Activated naive CD8-positive, alpha-beta T cell treated with anti-CD3 and anti-CD28 coated beads for 36 hours (primary cell): ENCODE data around the gene TUSC1. TPM values are rescaled to one million over a fixed set of nuclear protein-coding genes. Genes with fewer than 3 reads are reported as not detected.
"Not testable (repeated sequence)": the region's sequence is repeated elsewhere in the genome, so short reads cannot be mapped to it uniquely, and the experiment has no call there.

Experiments used
- DNase-seq: peaks from one replicate; pipeline ENCODE4 v3.0.0; 2021
- H3K27ac Mint-ChIP-seq: one replicate; pipeline ENCODE4 v1.8.0; 2022; ENCODE audit warnings: mild to moderate bottlenecking, moderate library complexity, mixed read lengths
- H3K27me3 Mint-ChIP-seq: one replicate; pipeline ENCODE4 v1.8.0; 2022; ENCODE audit warnings: mild to moderate bottlenecking, mixed read lengths
- H3K36me3 Mint-ChIP-seq: one replicate; pipeline ENCODE4 v1.8.0; 2021; ENCODE audit warnings: mild to moderate bottlenecking, mixed read lengths
- H3K4me1 Mint-ChIP-seq: one replicate; pipeline ENCODE4 v1.8.0; 2021; ENCODE audit warnings: mixed read lengths
- H3K4me3 Mint-ChIP-seq: one replicate; pipeline ENCODE4 v1.8.0; 2022; ENCODE audit warnings: mild to moderate bottlenecking, moderate library complexity, mixed read lengths
- H3K9me3 Mint-ChIP-seq: one replicate; pipeline ENCODE4 v1.8.0; 2022; ENCODE audit warnings: mixed read lengths
- total RNA-seq, 2 experiments: library from RNA; stranded (reverse); gene quantifications; one replicate each; pipeline ENCODE4 v1.2.3, GENCODE V29; 2021

Gene TUSC1
- total RNA-seq, 2 experiments from 2014 or later, result 0.10 to 0.14 TPM

DNA sequence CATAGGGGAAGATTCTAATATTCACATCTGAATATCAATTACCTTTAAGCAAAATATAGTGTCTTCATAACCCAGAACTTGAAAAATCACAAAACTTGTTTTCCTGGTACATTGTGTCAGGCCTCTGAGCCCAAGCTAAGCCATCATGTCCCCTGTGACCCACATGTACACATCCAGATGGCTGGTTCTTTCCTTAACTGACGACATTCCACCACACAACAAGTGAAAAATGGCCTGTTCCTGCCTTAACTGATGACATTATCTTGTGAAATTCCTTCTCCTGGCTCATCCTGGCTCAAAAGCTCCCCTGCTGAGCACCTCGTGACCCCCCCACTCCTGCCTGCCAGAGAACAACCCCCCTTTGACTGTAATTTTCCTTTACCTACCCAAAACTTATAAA, 2.4 kb downstream of the TUSC1 start:
- not testable (repeated sequence) for H3K4me3 Mint-ChIP-seq, H3K27ac Mint-ChIP-seq, DNase-seq, H3K4me1 Mint-ChIP-seq, H3K36me3 Mint-ChIP-seq, H3K9me3 Mint-ChIP-seq
- peaks cover 32% of the 10 kb centered on the region for H3K27me3 Mint-ChIP-seq

DNA sequence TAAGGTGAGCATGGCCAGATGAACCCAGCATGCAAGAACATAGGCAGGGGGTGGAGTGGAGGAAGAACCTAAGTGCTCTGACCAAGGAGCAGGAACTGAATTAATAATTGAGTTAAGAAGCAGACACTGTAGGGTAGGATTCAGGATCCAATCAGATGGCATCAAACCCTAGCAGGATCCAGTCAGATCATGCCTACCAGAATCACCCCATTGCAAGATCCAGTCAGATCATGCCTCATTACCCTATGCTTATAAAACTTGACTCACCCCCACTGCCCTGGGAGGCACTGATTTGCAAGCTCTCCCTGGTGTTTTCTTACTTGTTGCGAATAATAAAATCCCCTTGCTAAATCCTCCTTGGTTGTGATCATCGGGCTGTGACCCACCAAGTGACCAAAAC, 19.7 kb downstream of the TUSC1 start:
- Mint-ChIP-seq H3K9me3 (no peaks in the 10 kb centered on the region), H3K4me1 (no peaks in the 10 kb centered on the region), H3K27me3 (no peaks in the 10 kb centered on the region), H3K4me3 (no peak overlapping the region), H3K27ac (no peak overlapping the region), H3K36me3 (no peaks in the 10 kb centered on the region)
- DNase-seq, result no peak

DNA sequence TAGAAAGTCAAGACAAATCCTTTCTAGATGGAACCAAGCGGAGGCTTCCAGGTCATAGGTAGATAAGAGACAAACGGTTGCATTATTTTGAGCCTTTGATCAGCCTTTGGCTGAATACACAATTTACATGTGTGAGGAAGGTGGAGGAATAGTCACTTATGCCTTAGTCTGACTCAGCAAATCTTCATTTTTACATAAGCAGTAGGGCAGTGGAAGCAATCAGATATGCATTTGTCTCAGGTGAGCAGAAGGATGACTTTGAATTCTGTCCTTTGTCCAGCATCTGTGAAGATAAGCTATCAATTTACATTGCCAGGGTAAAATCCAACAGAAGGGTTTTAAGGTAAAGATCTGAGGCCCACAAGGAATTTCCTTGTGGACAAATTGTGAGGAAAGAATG, 23.8 kb downstream of the TUSC1 start:
- no peaks in the 10 kb centered on the region for H3K4me1 Mint-ChIP-seq

DNA sequence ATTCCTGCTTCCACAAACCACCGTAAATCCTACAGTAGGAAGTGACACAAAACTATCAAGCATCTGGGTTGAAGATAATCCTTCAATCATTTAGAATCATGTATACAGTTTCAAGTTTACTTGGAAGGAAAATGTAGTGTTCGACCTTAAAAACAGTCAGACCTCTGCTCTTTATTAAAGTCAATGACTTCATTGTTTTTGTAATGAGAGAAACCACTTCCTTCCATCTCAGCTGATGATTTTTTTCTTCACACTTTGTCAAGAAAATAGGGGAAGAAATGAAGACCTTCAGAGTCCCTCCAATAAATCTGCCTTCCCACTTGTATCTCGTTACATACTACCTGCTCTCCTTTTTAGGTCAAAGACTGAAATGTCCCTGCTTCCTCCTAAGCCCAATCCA, 30.1 kb downstream of the TUSC1 start:
- H3K27ac Mint-ChIP-seq, result no peak overlapping the region
- no peaks in the 10 kb centered on the region for H3K4me1 Mint-ChIP-seq
- H3K27me3 Mint-ChIP-seq, result no peaks in the 10 kb centered on the region
- no peaks in the 10 kb centered on the region for H3K36me3 Mint-ChIP-seq
- peaks cover 11% of the 10 kb centered on the region for H3K9me3 Mint-ChIP-seq
- DNase-seq, result no peak
- no peak overlapping the region for H3K4me3 Mint-ChIP-seq

More for the DNA sequence above, 23.8 kb downstream of the TUSC1 start:
- DNase-seq, result no peak
- H3K9me3 Mint-ChIP-seq, result no peaks in the 10 kb centered on the region
- H3K4me3 Mint-ChIP-seq, result no peak overlapping the region
- H3K27ac Mint-ChIP-seq, result no peak overlapping the region
- H3K27me3 Mint-ChIP-seq, result no peaks in the 10 kb centered on the region
- no peaks in the 10 kb centered on the region for H3K36me3 Mint-ChIP-seq

DNA sequence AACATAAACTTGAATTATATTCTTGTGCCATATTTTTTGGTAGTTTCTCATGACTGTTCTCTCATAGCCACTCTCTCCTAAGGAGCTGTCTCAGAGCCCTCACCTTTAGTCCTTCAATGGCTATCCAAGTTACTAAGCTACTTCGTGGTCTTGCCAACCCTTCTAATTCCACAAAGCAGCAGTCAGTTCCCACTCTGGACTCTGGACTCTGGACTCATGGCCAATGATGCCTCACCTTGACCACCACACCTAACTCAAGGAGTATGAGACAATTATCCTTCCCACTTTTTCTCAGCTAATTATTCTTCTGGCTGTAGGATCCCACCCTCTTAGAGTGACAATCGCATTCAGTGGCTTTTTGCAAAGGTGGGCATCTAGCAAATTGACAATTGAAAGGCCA, 42.2 kb downstream of the TUSC1 start:
- Mint-ChIP-seq H3K4me3 (no peak overlapping the region), H3K4me1 (no peaks in the 10 kb centered on the region), H3K9me3 (no peaks in the 10 kb centered on the region), H3K36me3 (no peaks in the 10 kb centered on the region), H3K27ac (no peak overlapping the region), H3K27me3 (no peaks in the 10 kb centered on the region)
- no peak for DNase-seq

DNA sequence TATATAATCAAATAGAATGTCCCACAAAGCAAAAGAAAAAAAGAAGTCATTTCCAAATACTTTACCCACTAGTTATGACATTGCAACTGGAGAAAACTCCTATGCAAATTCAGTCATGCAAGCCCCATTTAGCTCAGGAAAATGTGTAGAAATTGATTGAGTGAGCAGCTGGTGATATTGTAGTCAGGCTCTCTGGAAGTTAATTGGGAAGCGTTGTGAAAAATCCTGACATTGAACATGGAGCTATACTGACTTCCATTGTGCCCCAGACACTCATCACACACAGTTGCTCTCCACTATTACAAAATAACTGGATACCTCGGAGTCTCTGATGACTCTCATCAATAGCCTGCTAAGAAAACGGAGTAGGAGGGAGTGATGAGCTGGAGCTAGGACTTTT, 49.0 kb downstream of the TUSC1 start:
- H3K27me3 Mint-ChIP-seq, result no peaks in the 10 kb centered on the region
- no peak for DNase-seq

More for the DNA sequence above, 49.0 kb downstream of the TUSC1 start:
- H3K27ac Mint-ChIP-seq, result no peak overlapping the region
- H3K9me3 Mint-ChIP-seq, result no peaks in the 10 kb centered on the region
- no peaks in the 10 kb centered on the region for H3K36me3 Mint-ChIP-seq
- no peaks in the 10 kb centered on the region for H3K4me1 Mint-ChIP-seq
- no peak overlapping the region for H3K4me3 Mint-ChIP-seq
